ENCODE results near the gene PNPLA7.
A peak's percentile ranks its signal among the peaks of the same experiment; 100 is the strongest.

PNPLA7 gene

DNA sequence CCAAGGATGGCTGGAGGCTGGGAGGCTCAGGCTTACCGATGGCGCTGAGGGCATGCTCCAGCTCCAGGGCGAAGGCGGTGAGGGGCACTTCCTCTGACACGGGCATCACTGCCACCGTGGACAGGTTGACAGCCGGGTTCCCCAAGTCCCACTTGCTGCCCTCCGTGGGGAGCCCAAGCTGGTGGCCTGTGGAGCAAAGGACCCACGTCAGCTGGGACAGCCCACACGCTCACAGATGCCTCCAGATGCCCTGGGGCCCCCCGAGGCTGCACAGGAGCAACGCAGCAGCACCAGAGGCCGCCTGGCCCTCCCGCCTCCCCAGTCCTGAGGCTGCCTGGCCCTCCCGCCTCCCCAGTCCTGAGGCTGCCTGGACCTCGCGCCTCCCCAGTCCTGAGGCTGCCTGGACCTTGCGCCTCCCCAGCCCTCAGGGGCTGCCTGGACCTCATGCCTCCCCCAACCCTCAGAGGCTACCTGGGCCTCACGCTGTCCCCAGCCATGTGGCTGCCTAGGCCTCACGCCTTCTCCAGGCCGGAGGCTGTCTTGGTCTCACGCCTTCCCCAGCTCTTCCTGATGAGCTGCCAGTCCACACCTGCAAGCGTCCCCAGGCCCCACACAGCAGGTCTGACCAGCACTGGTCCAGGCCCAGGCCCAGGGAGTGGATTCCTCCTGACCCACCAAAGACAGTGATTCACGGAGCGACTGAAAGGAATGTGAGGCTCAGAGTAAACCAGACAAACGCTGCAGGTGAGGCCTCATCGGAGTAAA, 65.5 kb downstream of the PNPLA7 start:
- H3K4me3 ChIP-seq (ENCODE audit: low read depth, low read length): no peak overlapping the region
- H3K9me3 ChIP-seq (ENCODE audit: control insufficient read depth, low read length): no peaks in the 10 kb centered on the region
- no peaks in the 10 kb centered on the region for H3K79me2 ChIP-seq
- H3K4me1 ChIP-seq: no peaks in the 10 kb centered on the region
- no peak overlapping the region for H2AFZ ChIP-seq
- TF ChIP-seq, protein P1, sequence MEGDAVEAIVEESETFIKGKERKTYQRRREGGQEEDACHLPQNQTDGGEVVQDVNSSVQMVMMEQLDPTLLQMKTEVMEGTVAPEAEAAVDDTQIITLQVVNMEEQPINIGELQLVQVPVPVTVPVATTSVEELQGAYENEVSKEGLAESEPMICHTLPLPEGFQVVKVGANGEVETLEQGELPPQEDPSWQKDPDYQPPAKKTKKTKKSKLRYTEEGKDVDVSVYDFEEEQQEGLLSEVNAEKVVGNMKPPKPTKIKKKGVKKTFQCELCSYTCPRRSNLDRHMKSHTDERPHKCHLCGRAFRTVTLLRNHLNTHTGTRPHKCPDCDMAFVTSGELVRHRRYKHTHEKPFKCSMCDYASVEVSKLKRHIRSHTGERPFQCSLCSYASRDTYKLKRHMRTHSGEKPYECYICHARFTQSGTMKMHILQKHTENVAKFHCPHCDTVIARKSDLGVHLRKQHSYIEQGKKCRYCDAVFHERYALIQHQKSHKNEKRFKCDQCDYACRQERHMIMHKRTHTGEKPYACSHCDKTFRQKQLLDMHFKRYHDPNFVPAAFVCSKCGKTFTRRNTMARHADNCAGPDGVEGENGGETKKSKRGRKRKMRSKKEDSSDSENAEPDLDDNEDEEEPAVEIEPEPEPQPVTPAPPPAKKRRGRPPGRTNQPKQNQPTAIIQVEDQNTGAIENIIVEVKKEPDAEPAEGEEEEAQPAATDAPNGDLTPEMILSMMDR (IDR thresholded peaks at IDR 0.05): no peak
- H3K27ac ChIP-seq: no peak overlapping the region
- no peak overlapping the region for H3K9ac ChIP-seq
- H3K4me2 ChIP-seq (ENCODE audit: low read length): no peak overlapping the region
- no peaks in the 10 kb centered on the region for H3K27me3 ChIP-seq (ENCODE audit: control insufficient read depth, insufficient read depth, low read length)
- no peaks in the 10 kb centered on the region for H3K36me3 ChIP-seq (ENCODE audit: control insufficient read depth, insufficient read depth, low read length)

GRCh38 chr9:137482094-137482781, 68.0 kb downstream of the PNPLA7 start:
- H3K79me2 ChIP-seq: no peaks in the 10 kb centered on the region
- H3K27me3 ChIP-seq (ENCODE audit: control insufficient read depth, insufficient read depth, low read length): no peaks in the 10 kb centered on the region
- H2AFZ ChIP-seq: no peak overlapping the region
- H3K36me3 ChIP-seq (ENCODE audit: control insufficient read depth, insufficient read depth, low read length): no peaks in the 10 kb centered on the region
- no peak overlapping the region for H3K27ac ChIP-seq
- no peaks in the 10 kb centered on the region for H3K9me3 ChIP-seq (ENCODE audit: control insufficient read depth, low read length)
- no peaks in the 10 kb centered on the region for H3K4me1 ChIP-seq
- TF ChIP-seq, protein P1 (IDR thresholded peaks at IDR 0.05): no peak
- H3K4me2 ChIP-seq (ENCODE audit: low read length): peak overlapping the region; percentile 22
- H3K9ac ChIP-seq: no peak overlapping the region
- no peak overlapping the region for H3K4me3 ChIP-seq (ENCODE audit: low read depth, low read length)

DNA sequence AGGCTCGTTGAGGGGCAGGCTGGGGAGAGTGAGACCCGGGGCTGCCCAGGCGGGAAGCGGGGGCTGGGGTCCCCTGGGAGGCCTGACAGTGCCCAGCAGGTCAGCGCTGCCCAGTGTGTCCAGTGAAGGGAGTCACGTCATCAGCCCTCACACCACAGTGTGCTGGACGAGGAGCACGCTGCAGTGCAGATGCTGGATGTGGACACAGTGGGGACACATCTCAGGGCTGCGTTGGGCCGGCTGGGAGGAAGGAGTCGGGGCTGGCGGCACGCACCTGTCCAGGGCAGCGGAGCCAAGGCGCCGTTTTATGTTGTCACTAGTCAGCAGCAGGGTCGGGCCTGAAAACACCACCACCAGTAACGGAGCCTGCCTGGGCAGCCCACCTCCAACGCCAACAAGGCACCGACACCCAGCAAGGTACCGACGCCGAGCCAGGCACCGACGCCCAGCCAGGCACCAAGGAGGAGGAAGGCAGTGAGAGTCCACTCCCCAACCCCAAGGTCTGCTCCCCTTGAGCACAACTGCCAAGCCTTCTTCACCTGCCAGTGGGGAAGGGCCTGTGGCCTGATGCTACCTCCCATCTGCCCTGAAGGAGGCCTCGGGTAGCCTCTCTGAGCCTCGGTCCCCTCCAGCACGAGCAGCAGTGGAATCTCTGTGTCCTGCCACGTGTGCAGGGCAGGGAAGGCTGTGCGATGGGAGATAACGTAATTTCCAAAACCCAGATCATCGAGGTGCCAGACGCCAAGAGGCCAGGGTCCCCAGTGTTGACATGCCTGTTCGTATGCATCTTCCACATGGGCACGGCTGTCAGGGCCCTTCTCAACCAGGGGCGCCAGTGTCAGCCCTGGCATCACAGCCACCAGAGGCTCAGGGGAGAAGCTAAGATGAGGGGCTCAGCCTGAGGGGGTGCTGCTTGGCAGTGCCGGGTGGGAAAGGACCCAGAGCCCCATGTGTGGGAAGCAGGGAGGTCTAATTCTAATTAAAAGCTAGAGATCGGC, 69.2 kb downstream of the PNPLA7 start:
- TF ChIP-seq, protein P1 (IDR thresholded peaks at IDR 0.05): no peak
- no peaks in the 10 kb centered on the region for H3K79me2 ChIP-seq
- H3K27me3 ChIP-seq (ENCODE audit: control insufficient read depth, insufficient read depth, low read length): no peaks in the 10 kb centered on the region
- no peak overlapping the region for H3K27ac ChIP-seq
- H3K9me3 ChIP-seq (ENCODE audit: control insufficient read depth, low read length): no peaks in the 10 kb centered on the region
- no peak overlapping the region for H2AFZ ChIP-seq
- H3K4me1 ChIP-seq: no peaks in the 10 kb centered on the region
- H3K9ac ChIP-seq: no peak overlapping the region
- no peaks in the 10 kb centered on the region for H3K36me3 ChIP-seq (ENCODE audit: control insufficient read depth, insufficient read depth, low read length)
- H3K4me2 ChIP-seq (ENCODE audit: low read length): no peak overlapping the region
- H3K4me3 ChIP-seq (ENCODE audit: low read depth, low read length): no peak overlapping the region

DNA sequence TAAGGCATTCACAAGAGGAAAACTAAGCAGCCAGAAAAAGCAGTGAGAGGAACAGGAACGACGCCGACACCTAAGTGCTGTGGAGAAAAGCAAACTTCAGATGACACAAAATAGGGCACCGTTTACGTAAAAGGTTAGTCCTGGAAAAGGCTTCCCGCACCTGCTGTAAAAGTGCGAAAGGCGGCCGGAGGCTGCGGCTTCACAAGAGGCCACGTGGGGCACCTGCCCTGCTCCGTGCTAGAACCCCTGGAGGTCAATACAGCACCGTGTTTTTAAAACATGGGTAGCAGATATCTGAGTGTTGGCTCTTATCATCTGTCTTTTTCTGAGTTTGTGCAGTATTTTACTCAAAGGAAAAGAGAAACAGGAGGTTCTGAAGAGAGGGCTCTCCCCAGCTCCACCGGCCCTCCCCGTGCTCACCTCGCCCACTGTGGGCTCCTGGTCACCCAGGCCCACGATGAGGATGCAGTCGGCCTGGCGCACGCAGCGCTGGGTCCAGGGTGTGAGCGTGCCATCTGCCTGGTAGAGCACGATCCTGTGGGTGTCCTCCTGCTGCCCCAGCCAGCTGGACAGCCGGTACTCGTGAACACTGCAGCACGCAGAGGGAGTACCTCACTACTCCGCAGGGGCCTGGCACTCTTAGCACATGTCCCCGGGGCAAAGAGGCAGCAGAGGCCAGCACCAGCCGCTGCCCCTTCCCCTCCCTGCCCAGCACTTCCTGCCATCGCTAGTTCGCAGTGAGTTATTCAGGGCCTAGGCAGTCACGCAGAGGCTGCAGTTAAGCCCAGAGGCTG, 70.1 kb downstream of the PNPLA7 start:
- Histone ChIP-seq H3K79me2 (no peaks in the 10 kb centered on the region), H3K4me3 (ENCODE audit: low read depth, low read length) (no peak overlapping the region), H3K27ac (no peak overlapping the region), H3K36me3 (ENCODE audit: control insufficient read depth, insufficient read depth, low read length) (no peaks in the 10 kb centered on the region), H3K27me3 (ENCODE audit: control insufficient read depth, insufficient read depth, low read length) (no peaks in the 10 kb centered on the region), H3K4me2 (ENCODE audit: low read length) (no peak overlapping the region), H2AFZ (no peak overlapping the region), H3K4me1 (no peaks in the 10 kb centered on the region), H3K9me3 (ENCODE audit: control insufficient read depth, low read length) (no peaks in the 10 kb centered on the region), H3K9ac (no peak overlapping the region)
- TF ChIP-seq, protein P1 (IDR thresholded peaks at IDR 0.05): no peak

Measured in parathyroid adenoma (tissue), 2 donors.